GM12878 (cell line): ENCODE results near the gene SNRPD3. TPM values are rescaled to one million over a fixed set of nuclear protein-coding genes. Genes with fewer than 3 reads are reported as not detected.
"Not testable (repeated sequence)": the region's sequence is repeated elsewhere in the genome, so short reads cannot be mapped to it uniquely, and the experiment has no call there.

Source experiments
- ATAC-seq: fragments of 200-7000 bp; cut with Tn5 transposase; 3 replicates; pipeline ENCODE4 v1.9.1; 2020; ENCODE audit warnings: mild to moderate bottlenecking, moderate library complexity
- BruUV-seq: library from RNA; stranded (reverse); fragments of 400-500 nt; replicated peaks from 2 replicates; lab custom pipeline; 2021; lab: Mats Ljungman, UMichigan
- CTCF ChIA-PET: fragments of 300-600 bp; sonication (Branson Sonifier 250); formaldehyde crosslinking; extraction: SDS; loops from one replicate; lab custom pipeline; 2021; ENCODE audit warnings: inconsistent platforms; lab: Yijun Ruan, JAX
- POLR2A ChIA-PET: fragments of 350-600 bp; formaldehyde crosslinking; extraction: SDS; loops from one replicate; lab custom pipeline; 2021; ENCODE audit warnings: inconsistent platforms; lab: Charles Lee
- RAD21 ChIA-PET: fragments of 300-600 bp; sonication (Branson Sonifier 250); formaldehyde crosslinking; loops from one replicate; lab custom pipeline; 2023; ENCODE audit warnings: antibody characterized with exemption; ENCODE audit not compliant: unreplicated experiment; lab: Charles Lee
- SMC1A ChIA-PET: fragments of 300-600 bp; sonication (Branson Sonifier 250); formaldehyde crosslinking; loops from one replicate; lab custom pipeline; 2023; ENCODE audit not compliant: unreplicated experiment, uncharacterized antibody; lab: Charles Lee
- DNase-seq: peaks from one replicate; pipeline ENCODE4 v3.0.0-alpha.2; 2011; ENCODE audit warnings: low read depth, low spot score
- FAIRE-seq: peaks from 3 replicates; lab custom pipeline; 2011; peaks lifted over from hg19 to GRCh38; lab: Jason Lieb, UNC
- H2AFZ ChIP-seq: 2 replicates; pipeline ENCODE4 v1.6.0; 2011; ENCODE audit warnings: low read depth, low read length, control low read depth; ENCODE audit not compliant: control insufficient read depth
- H3K27ac ChIP-seq: 2 replicates; pipeline ENCODE4 v1.5.1; 2011; ENCODE audit warnings: control low read depth; ENCODE audit not compliant: control insufficient read depth, insufficient read depth
- H3K27me3 ChIP-seq, 2 experiments: replicated peaks in 1 of 2; 2 replicates each; pipeline versions ENCODE4 v1.6.0 to v1.6.1; 2011; ENCODE audit warnings: low read length in 1 of 2; ENCODE audit not compliant: control insufficient read depth in 2 of 2, insufficient read depth in 2 of 2
- H3K36me3 ChIP-seq, 2 experiments: 2 replicates each; pipeline ENCODE4 v1.5.1; 2011; ENCODE audit warnings: low read length in 1 of 2; ENCODE audit not compliant: control insufficient read depth in 2 of 2, insufficient read depth in 2 of 2
- H3K4me1 ChIP-seq: 2 replicates; pipeline ENCODE4 v1.6.1; 2011; ENCODE audit warnings: mild to moderate bottlenecking, low read length, moderate library complexity, mixed read lengths; ENCODE audit not compliant: control insufficient read depth, insufficient read depth
- H3K4me2 ChIP-seq: 2 replicates; pipeline ENCODE4 v1.6.0; 2011; ENCODE audit warnings: control low read depth; ENCODE audit not compliant: control insufficient read depth, insufficient read depth
- H3K4me3 ChIP-seq: fragments of 200-600 bp; sonication (generic); 2 replicates; pipeline ENCODE4 v1.5.1; 2016
- H3K79me2 ChIP-seq: 2 replicates; pipeline ENCODE4 v1.6.0; 2011; ENCODE audit warnings: low read length; ENCODE audit not compliant: control insufficient read depth, insufficient read depth
- H3K9ac ChIP-seq: 2 replicates; pipeline ENCODE4 v1.8.0; 2011; ENCODE audit warnings: low read length, control low read depth, mixed read lengths; ENCODE audit not compliant: control insufficient read depth, insufficient read depth
- H3K9me3 ChIP-seq: replicated peaks from 3 replicates; pipeline ENCODE4 v1.5.1; 2011; ENCODE audit warnings: mild to moderate bottlenecking, low read length; ENCODE audit not compliant: control insufficient read depth, insufficient read depth
- H4K20me1 ChIP-seq: 2 replicates; pipeline ENCODE4 v1.6.0; 2011; ENCODE audit not compliant: control insufficient read depth, insufficient read depth
- JUNB ChIP-seq: IDR thresholded peaks from 2 replicates; pipeline ENCODE4 v1.6.1; 2016; ENCODE audit warnings: antibody characterized with exemption, mild to moderate bottlenecking
- MAX ChIP-seq: IDR thresholded peaks from 2 replicates; pipeline ENCODE4 v1.6.1; 2012; ENCODE audit warnings: low read depth, low read length, improper control_type of control experiment
- YBX1 ChIP-seq: fragments of 450-650 bp; IDR thresholded peaks from 2 replicates; pipeline ENCODE4 v1.6.1; 2016; ENCODE audit warnings: antibody characterized with exemption
- WGBS: methylation state at CpG from one replicate; pipeline ENCODE4 v1.1.6; 2016; ENCODE audit warnings: low lambda C conversion rate; ENCODE audit not compliant: insufficient replicate concordance, insufficient coverage; ENCODE audit errors: missing lambda C conversion rate; 5-methylcytosine and 5-hydroxymethylcytosine counted together
- in situ Hi-C: fragments of 300-500 bp; cut with MboI; formaldehyde crosslinking; loops from 9 replicates; pipeline ENCODE4 v1.14.3; 2018; ENCODE audit warnings: mixed read lengths
- intact Hi-C: fragments of 100-400 bp; cut with micrococcal nuclease; formaldehyde crosslinking; loops from one replicate; pipeline ENCODE4 v1.14.2; 2022; ENCODE audit not compliant: unreplicated experiment
- polyA plus RNA-seq, 11 experiments: library from polyadenylated mRNA; depleted of rRNA in 4 of 11; unstranded in 6 of 11; stranded (reverse) in 5 of 11; fragments of >200 nt; fragmentation: Nextera tagmentation in 4 of 11; fragmentation: Illumina TruSeq in 1 of 11; extraction: Ambion mirVana in 4 of 11; extraction: Trizol in 1 of 11; gene quantifications; 1 replicate in 1 of 11; 2 replicates in 10 of 11; pipeline versions ENCODE4 v1.2.1 to v1.2.3, GENCODE V29; 2011 to 2016; ENCODE audit warnings: inconsistent platforms in 2 of 11, missing spikeins in 2 of 11, low read depth in 1 of 11
- total RNA-seq, 4 experiments: library from RNA; depleted of rRNA in 3 of 4; stranded (reverse); fragments of >200 nt in 3 of 4; fragmentation: Illumina TruSeq in 1 of 4; extraction: Trizol in 1 of 4; gene quantifications; 2 replicates each; pipeline versions ENCODE4 v1.2.1 to v1.2.3, GENCODE V29; 2013 to 2021

The SNRPD3 gene
- total and polyA plus RNA-seq, 10 of the 15 experiments (the other 5 are each of a cell fraction or from before 2014, with no cell fraction given): 112 to 324 (median 242) TPM

- 13% methylated on average over 2 of the region's 2 CpGs for WGBS
- H3K4me2 ChIP-seq: no peak overlapping the region
- no peaks in the 10 kb centered on the region for H3K79me2 ChIP-seq
- intact Hi-C loops: no loop called here
- TF ChIP-seq YBX1: no peak
- TF ChIP-seq MAX: no peak
- peak; percentile 17; the same call in 1 of the 2 replicates for TF ChIP-seq JUNB
- H4K20me1 ChIP-seq: no peaks in the 10 kb centered on the region
- SMC1A ChIA-PET: interaction anchor here (0.6 to 2.2 kb wide), 11 partner anchors 11 to 209 kb away, joined by 3 to 9 read pairs (median 4); no protein-coding TSS in a partner anchor
- DNase-seq (no peak), FAIRE-seq (no peak), ATAC-seq (no peak)
- no peak overlapping the region for H3K27ac ChIP-seq
- no peak overlapping the region for H3K9ac ChIP-seq
- POLR2A ChIA-PET: interaction anchor here (0.5 to 0.9 kb wide), 4 partner anchors 25 to 236 kb away, joined by 3 to 4 read pairs (median 3); partner anchors contain the start of gene GUCD1
- peaks cover 4% of the 10 kb centered on the region; the same call in 1 of the 2 replicates for H3K4me1 ChIP-seq
- no peak overlapping the region for H3K4me3 ChIP-seq
- no peaks in the 10 kb centered on the region for H3K27me3 ChIP-seq
- RAD21 ChIA-PET: interaction anchor here (0.7 to 1.2 kb wide), 4 partner anchors 8 to 108 kb away, joined by 3 to 8 read pairs (median 4); no protein-coding TSS in a partner anchor
- no peak overlapping the region for H2AFZ ChIP-seq
- in situ Hi-C loops: no loop called here
- BruUV-seq: no TSS peak
- CTCF ChIA-PET: interaction anchor here (0.5 to 11.7 kb wide), 12 partner anchors 11 to 227 kb away, joined by 3 to 213 read pairs (median 3); no protein-coding TSS in a partner anchor
- H3K36me3 ChIP-seq: no peaks in the 10 kb centered on the region
- no peaks in the 10 kb centered on the region for H3K9me3 ChIP-seq
These were observed 25.9 kb upstream of the SNRPD3 start for GRCh38 chr22:24529898-24530297.

GRCh38 chr22:24530968-24531367, 24.8 kb upstream of the SNRPD3 start:
- ChIA-PET CTCF (interaction anchor here (0.7 to 11.7 kb wide), 4 partner anchors 9 to 207 kb away, joined by 3 to 213 read pairs (median 4); no protein-coding TSS in a partner anchor), SMC1A (interaction anchor here (1.2 to 2.2 kb wide), 6 partner anchors 10 to 210 kb away, joined by 3 to 9 read pairs (median 4); no protein-coding TSS in a partner anchor), RAD21 (interaction anchor here (1.0 to 1.1 kb wide), 2 partner anchors 9 to 22 kb away, joined by 3 to 4 read pairs; no protein-coding TSS in a partner anchor)
- H3K9ac ChIP-seq, H3K27me3 ChIP-seq, H4K20me1 ChIP-seq, H3K4me1 ChIP-seq, H3K27ac ChIP-seq, DNase-seq, POLR2A ChIA-PET, ATAC-seq, H3K4me3 ChIP-seq, H3K36me3 ChIP-seq, BruUV-seq, in situ Hi-C loops, H3K79me2 ChIP-seq, H2AFZ ChIP-seq, H3K4me2 ChIP-seq, FAIRE-seq, intact Hi-C loops, H3K9me3 ChIP-seq: not testable (repeated sequence)
- WGBS: 48% methylated on average over 3 of the region's 3 CpGs
